Measurements from ENCODE around the gene TUT4. TPM values are rescaled to one million over a fixed set of nuclear protein-coding genes. Genes with fewer than 3 reads are reported as not detected.
A peak's percentile ranks its signal among the peaks of the same experiment; 100 is the strongest.

Gene TUT4
- total RNA-seq, 1 experiment from 2014 or later: 71.2 TPM

DNA sequence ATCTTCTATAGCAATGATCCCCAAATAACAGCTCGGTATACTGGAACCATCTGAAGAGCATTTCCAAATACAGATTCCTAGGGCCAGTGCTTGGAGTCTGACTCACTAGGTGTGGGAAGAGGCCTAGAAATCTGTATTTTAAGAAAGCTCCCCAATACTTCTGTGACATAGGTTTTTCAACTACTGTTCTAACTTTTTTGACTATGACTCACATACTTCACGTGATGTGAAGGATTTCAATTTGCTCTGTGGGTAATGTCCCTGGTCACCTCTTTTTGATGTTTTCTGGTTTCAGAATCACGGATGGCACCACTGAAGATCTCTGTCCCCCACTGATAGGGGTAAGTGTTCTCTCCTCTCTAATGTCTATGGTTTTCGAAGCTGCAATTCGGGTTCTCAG, 159.7 kb downstream of the TUT4 start:
- no peaks in the 10 kb centered on the region for H3K27me3 ChIP-seq (replicated peaks; ENCODE audit: insufficient read depth, low read depth, low read length, poor library complexity)
- H3K9me3 ChIP-seq (ENCODE audit: low read depth, low read length, poor library complexity, severe bottlenecking): no peaks in the 10 kb centered on the region
- no peak for DNase-seq (ENCODE audit: low spot score)
- H3K4me1 ChIP-seq (ENCODE audit: insufficient read depth, low read length, poor library complexity, severe bottlenecking): no peaks in the 10 kb centered on the region
- CTCF ChIA-PET: no interaction called here
- no peak overlapping the region for H3K4me3 ChIP-seq (ENCODE audit: low read depth, low read length, poor library complexity, severe bottlenecking)
- peaks cover 78% of the 10 kb centered on the region for H3K36me3 ChIP-seq (ENCODE audit: insufficient read depth, low read length, poor library complexity, severe bottlenecking)
- BruUV-seq (replicated peaks): no TSS peak
- intact Hi-C loops (cut with micrococcal nuclease; ENCODE audit: unreplicated experiment): no loop called here
- H3K27ac ChIP-seq (ENCODE audit: low read depth, low read length, poor library complexity, severe bottlenecking): no peak overlapping the region
- POLR2A ChIA-PET (ENCODE audit: low non-redundant PET): no interaction called here
- no peak for TF ChIP-seq EZH2 (IDR thresholded peaks at IDR 0.05; ENCODE audit: borderline replicate concordance, low read depth, low read length, poor library complexity, severe bottlenecking)
- TF ChIP-seq, protein P1, sequence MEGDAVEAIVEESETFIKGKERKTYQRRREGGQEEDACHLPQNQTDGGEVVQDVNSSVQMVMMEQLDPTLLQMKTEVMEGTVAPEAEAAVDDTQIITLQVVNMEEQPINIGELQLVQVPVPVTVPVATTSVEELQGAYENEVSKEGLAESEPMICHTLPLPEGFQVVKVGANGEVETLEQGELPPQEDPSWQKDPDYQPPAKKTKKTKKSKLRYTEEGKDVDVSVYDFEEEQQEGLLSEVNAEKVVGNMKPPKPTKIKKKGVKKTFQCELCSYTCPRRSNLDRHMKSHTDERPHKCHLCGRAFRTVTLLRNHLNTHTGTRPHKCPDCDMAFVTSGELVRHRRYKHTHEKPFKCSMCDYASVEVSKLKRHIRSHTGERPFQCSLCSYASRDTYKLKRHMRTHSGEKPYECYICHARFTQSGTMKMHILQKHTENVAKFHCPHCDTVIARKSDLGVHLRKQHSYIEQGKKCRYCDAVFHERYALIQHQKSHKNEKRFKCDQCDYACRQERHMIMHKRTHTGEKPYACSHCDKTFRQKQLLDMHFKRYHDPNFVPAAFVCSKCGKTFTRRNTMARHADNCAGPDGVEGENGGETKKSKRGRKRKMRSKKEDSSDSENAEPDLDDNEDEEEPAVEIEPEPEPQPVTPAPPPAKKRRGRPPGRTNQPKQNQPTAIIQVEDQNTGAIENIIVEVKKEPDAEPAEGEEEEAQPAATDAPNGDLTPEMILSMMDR (conservative IDR thresholded peaks at IDR 0.05; ENCODE audit: low read depth, low read length): no peak

DNA sequence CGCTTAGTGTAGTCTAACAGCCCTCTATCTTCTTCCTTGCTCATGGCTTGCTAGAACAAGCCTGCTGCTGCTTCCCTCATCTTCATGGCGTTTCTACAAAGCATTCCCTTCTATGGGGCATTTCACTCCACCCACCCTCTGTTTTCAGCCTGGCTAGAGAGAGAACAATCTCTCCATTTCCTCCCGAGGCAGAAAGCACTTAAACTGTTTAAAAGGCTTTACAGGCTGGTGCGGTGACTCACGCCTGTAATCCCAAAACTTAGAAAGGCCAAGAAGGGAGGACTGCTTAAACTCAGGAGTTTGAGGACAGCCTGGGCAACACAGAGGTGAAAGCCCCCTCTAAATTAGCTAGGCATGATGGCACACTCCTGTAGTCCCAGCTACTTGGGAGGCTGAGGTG, 166.4 kb downstream of the TUT4 start:
- CTCF ChIA-PET: no interaction called here

DNA sequence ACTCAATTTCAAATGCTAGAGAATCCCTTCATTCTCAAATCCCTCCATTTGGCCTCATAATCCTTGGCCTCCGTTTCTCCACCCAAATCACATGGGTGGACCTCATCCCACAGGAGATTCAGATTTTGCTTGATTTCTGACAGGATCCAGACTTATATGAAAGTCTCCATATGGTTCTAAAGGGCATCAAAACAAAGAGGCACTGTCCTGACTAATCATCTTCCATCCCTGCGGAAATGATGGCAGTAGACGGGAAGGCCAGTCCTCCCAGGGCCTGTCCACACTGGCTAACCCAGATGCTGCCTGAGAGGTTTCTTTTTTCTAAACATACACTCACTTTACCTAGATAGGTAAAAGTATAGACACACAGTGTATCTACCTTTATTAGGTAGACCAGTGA, 167.5 kb downstream of the TUT4 start:
- intact Hi-C loops (cut with micrococcal nuclease; ENCODE audit: unreplicated experiment): no loop called here
- H3K4me3 ChIP-seq (ENCODE audit: low read depth, low read length, poor library complexity, severe bottlenecking): no peak overlapping the region
- no peak for DNase-seq (ENCODE audit: low spot score)
- no peak for TF ChIP-seq EZH2 (IDR thresholded peaks at IDR 0.05; ENCODE audit: borderline replicate concordance, low read depth, low read length, poor library complexity, severe bottlenecking)
- TF ChIP-seq, protein P1 (conservative IDR thresholded peaks at IDR 0.05; ENCODE audit: low read depth, low read length): no peak
- H3K4me1 ChIP-seq (ENCODE audit: insufficient read depth, low read length, poor library complexity, severe bottlenecking): no peaks in the 10 kb centered on the region
- H3K27me3 ChIP-seq (replicated peaks; ENCODE audit: insufficient read depth, low read depth, low read length, poor library complexity): no peaks in the 10 kb centered on the region
- ChIA-PET POLR2A (ENCODE audit: low non-redundant PET) (no interaction called here), CTCF (no interaction called here)
- no TSS peak for BruUV-seq (replicated peaks)
- no peak overlapping the region for H3K27ac ChIP-seq (ENCODE audit: low read depth, low read length, poor library complexity, severe bottlenecking)
- H3K36me3 ChIP-seq (ENCODE audit: insufficient read depth, low read length, poor library complexity, severe bottlenecking): peaks cover 87% of the 10 kb centered on the region
- H3K9me3 ChIP-seq (ENCODE audit: low read depth, low read length, poor library complexity, severe bottlenecking): no peaks in the 10 kb centered on the region

More for the DNA sequence above, 166.4 kb downstream of the TUT4 start:
- Histone ChIP-seq H3K36me3 (ENCODE audit: insufficient read depth, low read length, poor library complexity, severe bottlenecking) (peaks cover 79% of the 10 kb centered on the region), H3K4me3 (ENCODE audit: low read depth, low read length, poor library complexity, severe bottlenecking) (no peak overlapping the region), H3K27ac (ENCODE audit: low read depth, low read length, poor library complexity, severe bottlenecking) (no peak overlapping the region), H3K27me3 (replicated peaks; ENCODE audit: insufficient read depth, low read depth, low read length, poor library complexity) (no peaks in the 10 kb centered on the region), H3K9me3 (ENCODE audit: low read depth, low read length, poor library complexity, severe bottlenecking) (no peaks in the 10 kb centered on the region), H3K4me1 (ENCODE audit: insufficient read depth, low read length, poor library complexity, severe bottlenecking) (no peaks in the 10 kb centered on the region)
- BruUV-seq (replicated peaks): no TSS peak
- POLR2A ChIA-PET (ENCODE audit: low non-redundant PET): no interaction called here
- no peak for TF ChIP-seq EZH2 (IDR thresholded peaks at IDR 0.05; ENCODE audit: borderline replicate concordance, low read depth, low read length, poor library complexity, severe bottlenecking)
- TF ChIP-seq, protein P1 (conservative IDR thresholded peaks at IDR 0.05; ENCODE audit: low read depth, low read length): no peak
- peak; percentile 28 for DNase-seq (ENCODE audit: low spot score)
- intact Hi-C loops (cut with micrococcal nuclease; ENCODE audit: unreplicated experiment): no loop called here

Other genes starting within 250 kb of the TUT4 start
- 30.9 and 34.7 TPM in 2 replicates for gene CC2D1B, start 186.9 kb downstream of the TUT4 start, total RNA-seq (2021)
- 50.4 and 54.0 TPM in 2 replicates for gene ORC1, start 148.7 kb downstream of the TUT4 start, total RNA-seq (2021)
- gene PRPF38A, start 148.5 kb downstream of the TUT4 start, total RNA-seq (2021): 83.2 and 95.7 TPM in 2 replicates
- 25.2 and 30.8 TPM in 2 replicates for gene GPX7, start 49.3 kb upstream of the TUT4 start, total RNA-seq (2021)
- not detected in 2 replicates for gene SHISAL2A, start 80.1 kb upstream of the TUT4 start, total RNA-seq (2021)
- 52.1 and 53.4 TPM in 2 replicates for gene COA7, start 145.3 kb upstream of the TUT4 start, total RNA-seq (2021)
- gene ZYG11B, start 173.4 kb upstream of the TUT4 start, total RNA-seq (2021): 23.1 and 25.9 TPM in 2 replicates